T-helper 9 cell (primary cell): ENCODE measurements around the gene MAFG.
"Not testable (repeated sequence)": the region's sequence is repeated elsewhere in the genome, so short reads cannot be mapped to it uniquely, and the experiment has no call there.

Experiments used
- DNase-seq: peaks from one replicate; pipeline ENCODE4 v3.0.0-alpha.2; 2020

The MAFG gene

DNA sequence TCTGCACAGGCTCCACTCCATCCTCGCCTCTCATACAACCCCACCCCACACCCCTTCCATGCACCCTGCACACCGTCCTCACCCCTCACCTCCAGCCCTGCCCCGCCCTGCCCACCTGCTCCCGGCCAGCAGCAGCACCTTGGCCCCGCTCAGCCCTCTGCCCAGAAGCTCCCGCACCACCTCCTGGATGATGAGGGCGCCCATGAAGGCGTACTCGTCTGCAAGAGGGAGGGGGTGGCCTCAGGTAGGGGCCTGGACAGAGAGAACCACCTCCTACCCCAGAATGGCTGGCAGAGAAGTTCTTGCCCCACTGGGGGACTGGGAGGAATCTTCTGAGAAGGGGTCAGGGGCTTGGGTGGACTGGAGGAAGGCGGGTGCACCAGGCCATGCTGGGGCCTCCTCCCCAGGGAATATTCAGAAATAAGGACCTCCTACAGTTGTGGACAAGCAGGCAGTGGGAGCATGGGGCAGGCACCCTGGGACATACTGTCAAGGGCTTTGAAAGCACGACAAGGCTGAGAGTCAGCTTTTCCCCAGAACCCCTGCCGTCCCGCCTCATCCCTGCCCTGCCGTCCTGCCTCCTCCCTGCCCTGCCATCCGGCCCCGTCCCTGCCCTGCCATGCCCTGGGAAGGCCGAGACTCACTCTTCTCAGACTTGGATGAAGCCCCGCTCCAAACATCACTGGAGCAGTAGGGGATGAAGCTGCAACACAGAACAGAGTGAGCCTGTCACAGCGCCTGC lies 30.3 kb upstream of the MAFG start:
- no peak for DNase-seq

DNA sequence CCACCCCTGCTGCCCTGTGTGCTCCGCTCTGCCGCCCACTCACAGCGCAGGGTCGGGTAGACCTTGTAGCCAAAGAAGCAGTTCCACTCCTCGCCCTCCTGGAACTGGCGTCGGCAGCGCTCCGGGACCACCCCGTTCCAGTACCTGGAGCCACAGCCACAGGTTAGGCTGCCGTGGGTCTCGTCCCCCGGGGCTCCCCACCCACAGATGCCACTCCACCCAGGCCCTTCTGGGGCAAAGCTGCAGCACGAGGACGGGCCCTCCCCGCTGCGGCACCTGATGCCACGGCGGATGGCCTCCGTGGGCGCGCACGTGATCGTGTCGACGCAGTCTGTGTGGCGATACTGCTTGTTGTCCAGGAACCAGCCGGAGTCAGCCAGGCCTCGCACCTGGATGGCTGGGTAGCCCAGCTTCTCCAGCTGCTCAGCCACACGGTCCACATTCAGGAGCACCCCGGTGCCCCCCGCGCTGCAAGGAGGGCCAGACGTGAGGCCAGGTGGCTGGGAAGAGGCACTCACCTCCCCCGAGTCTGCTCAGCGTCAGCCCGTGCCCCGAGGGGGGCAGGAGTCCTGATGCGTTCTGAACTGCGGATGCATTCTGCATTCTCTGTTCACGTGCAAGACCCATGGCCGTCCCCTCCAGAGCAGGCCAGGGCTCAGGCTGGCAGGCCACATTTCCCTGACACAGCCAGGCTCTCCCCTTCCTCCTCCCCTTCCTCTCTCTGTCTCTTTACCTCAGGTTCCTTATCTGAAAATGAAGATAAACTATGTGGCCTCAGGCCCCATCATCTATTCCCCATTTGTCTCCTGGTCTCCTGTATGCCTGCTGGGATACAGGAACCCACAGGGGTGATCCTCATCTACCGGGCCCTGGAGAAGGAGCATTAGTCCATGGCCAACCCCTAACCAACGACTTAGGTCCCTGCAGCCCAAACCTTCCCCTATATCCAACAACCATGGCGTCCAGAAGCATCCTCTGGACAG lies 29.4 kb upstream of the MAFG start:
- DNase-seq = no peak

DNA sequence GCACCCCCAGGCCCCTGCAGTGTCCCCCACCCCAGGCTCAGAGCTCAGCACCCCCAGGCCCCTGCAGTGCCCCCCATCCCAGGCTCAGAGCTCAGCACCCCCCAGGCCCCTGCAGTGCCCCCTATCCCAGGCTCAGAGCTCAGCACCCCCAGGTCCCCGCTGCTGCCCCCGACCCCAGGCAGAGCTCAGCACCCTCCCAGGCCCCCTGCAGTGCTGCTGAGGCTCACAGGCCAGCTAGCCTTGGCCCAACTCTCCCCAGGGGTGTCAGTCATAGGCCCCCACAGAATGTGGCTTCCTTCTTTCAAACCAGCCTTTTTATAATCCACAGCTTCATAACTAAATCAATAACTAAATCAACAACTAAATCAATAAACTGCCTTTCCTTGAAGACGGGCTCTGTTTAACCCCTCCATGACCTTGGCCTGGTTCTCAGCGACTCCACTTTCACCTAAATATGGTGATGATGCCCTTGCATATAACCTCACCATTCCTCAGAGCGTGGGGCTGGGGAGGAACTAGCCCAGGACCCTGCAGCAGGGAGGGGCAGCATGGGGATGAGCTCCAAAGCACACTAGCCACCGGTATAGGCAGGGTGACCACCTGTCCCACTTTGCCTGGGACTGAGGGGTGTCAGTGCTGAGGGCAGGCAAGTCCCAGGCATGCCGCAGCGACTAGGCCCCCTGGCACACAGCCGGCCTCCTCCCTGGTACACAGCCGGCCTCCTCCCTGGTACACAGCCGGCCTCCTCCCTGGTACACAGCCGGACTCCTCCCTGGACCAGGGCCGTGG lies 28.4 kb upstream of the MAFG start:
- DNase-seq = no peak

DNA sequence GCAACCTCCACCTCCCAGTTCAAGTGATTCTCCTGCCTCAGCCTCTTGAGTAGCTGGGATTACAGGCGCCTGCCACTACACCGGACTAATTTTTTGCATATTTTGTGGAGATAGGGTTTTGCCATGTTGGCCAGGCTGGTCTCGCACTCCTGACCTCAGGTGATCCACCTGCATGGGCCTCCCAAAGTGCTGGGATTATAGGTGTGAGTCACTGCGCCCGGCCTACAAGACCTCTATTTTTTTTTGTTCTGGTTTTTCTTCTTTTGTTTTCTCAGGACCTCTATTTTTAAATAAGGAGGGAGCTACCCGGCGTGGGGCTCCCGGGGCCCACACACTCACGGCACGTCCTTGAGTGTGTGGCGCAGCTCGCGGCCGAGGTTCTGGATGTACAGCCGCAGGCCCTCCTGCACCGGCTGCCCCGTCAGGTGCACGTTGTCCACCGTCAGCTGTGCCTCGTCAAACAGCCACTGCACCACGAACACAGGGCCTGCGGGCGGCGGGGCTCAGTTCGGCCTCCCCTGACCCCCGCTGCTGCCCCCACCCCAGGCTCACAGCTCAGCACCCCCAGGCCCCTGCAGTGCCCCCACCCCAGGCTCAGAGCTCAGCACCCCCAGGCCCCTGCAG lies 27.6 kb upstream of the MAFG start:
- no peak for DNase-seq

DNA sequence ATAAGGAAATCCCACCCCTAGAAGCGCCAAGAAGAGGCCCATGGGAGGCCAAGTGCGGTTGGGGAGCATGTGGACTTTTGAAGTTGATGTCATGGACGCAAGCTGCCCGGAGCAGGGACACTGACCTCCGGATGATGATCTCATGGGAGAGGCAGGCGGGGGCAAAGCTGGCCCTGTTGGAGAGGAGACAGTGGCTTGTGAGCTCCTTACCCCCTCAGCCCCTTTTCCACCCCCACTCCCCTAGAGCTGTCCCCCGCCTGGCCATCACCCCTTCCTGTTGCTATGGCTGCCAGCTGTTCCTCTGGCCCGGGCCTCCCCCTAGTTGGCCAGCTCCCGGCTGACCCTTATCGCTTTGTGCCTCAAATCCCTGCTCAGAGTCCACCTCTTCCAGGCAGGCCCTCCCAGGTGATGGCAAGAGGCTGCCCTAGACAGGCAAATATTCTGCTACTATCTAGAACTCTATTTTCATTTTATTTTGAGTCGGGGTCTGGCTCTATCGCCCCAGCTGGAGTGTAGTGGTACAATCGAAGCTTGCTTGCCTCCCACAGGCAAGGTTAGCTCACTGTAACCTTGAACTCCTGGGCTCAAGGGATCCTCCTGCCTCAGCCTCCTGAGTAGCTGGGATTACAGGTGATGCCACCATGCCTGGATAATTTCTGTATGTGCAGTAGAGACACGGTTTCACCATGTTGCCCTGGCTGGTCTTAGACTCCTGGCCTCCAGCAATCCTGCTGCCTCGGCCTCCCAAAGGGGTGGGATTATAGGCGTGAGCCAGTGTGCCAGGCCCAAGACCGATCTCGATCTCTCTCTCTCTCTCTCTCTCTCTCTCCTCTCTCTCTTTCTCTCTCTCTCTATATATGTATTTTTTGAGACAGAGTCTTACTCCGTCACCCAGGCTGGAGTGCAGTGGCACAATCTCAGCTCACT lies 26.9 kb upstream of the MAFG start:
- DNase-seq = no peak

DNA sequence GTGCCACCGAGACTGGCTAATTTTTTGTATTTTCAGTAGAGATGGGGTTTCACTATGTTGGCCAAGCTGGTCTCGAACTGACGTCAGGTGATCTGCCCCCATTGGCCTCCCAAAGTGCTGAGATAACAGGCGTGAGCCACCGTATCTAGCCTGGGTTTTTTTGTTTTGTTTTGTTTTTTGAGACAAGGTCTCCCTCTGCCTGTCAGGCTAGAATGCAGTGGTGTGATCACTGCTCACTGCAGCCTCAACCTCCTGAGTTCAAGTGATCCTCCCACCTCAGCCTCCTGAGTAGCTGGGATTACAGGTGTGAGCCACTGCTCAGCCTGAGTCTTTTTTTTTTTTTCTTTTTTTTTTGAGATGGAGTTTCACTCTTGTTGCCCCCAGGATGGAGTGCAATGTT lies 25.9 kb upstream of the MAFG start:
- DNase-seq = not testable (repeated sequence)

DNA sequence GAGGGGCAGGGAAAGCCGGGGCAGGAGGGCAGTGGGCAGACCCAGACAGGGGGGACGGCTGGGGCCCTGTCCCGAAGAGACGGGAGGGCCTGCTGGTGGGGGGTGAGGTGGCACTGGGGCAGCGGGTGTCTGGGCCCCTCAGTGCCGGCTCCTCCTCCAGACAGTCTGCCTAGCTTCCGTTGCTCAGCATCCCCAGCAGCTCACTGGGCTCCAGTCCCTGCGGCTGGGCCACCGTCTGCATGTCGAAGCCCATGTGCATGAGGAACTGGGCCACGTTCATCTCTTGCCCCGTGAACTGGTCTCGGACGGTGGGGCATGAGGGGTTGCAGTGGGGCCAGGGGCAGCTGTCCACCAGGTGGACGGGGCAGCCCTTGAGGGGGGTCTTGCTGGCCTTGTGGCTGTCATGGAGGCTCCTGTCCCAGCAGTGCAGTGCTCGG lies 25.3 kb upstream of the MAFG start:
- no peak for DNase-seq

DNA sequence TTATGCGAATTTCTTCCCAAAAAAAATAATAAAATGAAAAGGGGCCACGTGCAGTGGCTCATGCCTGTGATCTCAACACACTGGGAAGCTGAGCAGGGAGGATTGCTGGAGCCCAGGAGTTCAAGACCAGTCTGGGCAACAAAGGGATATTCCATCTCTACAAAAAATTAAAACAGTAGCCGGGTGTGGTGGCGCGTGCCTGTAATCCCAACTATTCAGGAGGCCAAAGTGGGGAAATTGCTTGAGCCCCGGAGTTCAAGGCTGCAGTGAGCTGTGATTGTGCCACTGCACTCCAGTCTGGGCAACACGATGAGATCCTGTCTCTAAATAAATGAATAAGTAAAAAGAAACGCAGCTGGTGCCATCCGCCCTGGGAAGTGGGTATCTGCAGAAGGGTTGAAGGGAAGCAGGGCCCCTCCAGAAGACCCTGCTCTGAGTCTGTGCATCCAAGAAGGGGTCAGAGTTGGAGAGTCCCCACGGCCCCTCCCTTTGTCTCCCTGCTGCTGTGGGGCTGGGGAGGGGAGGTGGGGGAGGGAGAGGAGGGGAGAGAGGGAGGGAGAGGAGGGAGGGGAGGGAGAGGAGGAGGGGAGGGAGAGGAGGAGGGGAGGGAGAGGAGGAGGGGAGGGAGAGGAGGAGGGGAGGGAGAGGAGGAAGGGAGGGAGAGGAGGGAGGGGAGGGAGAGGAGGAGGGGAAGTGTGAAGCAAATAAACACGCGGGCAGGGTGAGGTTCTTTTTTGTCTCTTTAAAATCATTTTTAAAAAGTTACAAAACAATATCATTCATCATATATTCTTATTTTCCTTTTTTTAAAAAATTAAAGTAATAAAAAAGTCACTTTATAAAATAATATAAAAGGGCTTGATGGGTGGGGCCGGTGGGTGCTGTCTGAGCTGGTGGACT lies 24.5 kb upstream of the MAFG start:
- no peak for DNase-seq

DNA sequence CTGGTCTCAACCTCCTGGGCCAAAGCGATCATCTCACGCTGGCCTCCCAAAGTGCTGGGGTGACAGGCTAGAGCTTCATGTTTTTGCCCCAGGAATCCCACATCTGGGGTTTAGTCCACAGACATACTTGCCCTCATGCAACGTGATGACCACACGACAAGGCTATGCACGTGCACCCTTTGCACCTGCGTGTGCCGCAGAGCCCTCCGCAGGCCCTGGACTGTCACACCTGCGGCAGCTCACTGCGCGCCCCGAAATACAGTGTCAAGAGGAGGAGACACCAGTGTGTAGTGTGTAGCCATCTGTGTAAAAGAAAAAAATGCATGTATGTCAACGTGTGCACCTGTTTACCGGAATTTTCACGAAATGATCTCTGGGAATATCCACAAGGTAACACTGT lies 23.0 kb upstream of the MAFG start:
- DNase-seq = no peak

DNA sequence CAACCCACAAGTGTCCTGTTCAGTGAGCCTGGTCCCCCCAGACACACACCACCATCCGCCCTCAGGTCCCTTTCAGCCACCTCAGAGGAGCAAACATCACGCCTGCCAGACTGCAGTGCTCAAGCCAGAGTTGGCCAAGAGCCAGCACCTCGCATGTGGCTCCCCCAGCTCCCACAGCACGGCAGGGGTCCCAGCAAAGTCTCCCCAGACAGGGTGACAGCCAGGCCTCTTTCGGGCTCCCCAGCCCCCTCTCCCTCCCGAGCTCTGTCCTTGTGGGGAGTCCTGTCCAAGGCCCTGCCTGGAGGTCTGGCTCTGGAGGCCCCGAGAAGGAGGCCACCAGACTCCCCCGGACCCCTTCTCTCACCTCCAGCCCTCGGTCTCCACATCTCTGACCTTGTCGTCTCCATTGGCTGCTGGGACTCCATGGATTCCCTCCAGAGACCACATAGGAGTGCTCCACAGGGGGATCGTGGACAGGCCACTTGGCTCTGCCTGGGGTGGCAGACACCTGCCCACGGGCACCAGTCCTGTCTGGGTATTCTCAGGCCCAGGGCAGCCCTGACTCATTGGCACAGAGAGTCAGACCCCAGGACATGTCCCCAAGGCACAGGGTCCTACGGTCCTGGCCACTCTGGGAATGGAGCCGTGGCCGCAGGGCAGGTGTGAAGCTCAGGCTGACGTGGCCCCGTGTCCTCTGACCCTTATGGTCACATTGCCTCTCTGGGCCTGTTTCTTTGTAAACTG lies 21.3 kb upstream of the MAFG start:
- DNase-seq = no peak

DNA sequence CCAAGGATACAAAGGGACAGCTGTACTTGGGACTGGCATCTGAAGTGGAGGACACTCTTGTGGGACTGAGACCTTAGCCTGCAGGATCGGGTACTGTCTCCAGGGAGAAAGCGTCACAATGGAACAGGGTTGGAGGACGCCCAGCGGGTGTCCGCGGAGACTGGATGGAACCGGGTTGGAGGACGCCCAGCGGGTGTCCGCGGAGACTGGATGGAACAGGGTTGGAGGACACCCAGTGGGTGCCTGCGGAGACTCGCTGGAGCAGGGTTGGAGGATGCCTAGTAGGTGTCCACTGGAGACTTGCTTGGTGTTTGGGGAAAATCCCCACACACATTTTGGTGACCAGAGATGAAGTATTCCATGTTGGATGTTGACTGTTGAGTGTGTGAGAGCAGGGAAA lies 19.7 kb upstream of the MAFG start, which contains the start of gene MYADML2:
Gene MYADML2, minus strand, starts transcription at position 45 of the 400 bp plus-strand sequence. CDS start 5,492 bp downstream, outside the sequence.
- DNase-seq = no peak

DNA sequence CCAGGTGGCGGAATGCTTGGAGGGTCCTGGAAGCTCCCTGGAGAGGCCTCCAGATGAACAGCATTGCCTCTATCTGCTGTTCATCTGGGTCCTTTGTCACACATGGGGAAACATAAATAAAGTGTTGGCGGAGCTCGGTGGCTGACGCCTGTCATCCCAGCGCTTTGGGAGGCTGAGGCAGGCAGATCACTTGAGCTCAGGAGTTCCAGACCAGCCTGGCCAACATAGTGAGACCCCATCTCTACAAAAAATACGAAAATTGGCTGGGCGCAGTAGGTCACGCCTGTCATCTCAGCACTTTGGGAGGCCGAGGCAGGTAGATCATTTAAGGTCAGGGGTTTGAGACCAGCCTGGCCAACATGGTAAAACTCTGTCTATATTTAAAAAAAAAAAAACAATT lies 17.3 kb upstream of the MAFG start:
- DNase-seq = no peak

DNA sequence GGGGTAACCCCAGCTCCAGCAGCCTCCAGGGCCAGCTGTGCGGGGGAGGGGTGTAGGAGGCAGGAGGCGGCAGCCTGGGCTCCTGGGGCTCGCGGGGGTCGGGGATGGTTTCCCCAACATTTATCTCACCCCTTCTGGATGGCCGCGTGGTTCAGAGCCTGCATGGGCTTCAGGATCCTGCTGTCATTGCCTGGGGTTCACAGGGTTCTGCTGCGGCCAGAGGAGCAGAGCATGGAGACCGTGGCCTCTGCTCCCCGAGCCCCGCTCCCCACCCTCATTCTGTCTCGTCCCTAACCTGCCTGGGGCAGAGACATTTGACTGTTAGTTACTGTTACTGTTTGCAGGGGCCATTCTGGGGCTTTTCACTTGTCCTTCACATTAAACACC lies 14.6 kb upstream of the MAFG start:
- no peak for DNase-seq

DNA sequence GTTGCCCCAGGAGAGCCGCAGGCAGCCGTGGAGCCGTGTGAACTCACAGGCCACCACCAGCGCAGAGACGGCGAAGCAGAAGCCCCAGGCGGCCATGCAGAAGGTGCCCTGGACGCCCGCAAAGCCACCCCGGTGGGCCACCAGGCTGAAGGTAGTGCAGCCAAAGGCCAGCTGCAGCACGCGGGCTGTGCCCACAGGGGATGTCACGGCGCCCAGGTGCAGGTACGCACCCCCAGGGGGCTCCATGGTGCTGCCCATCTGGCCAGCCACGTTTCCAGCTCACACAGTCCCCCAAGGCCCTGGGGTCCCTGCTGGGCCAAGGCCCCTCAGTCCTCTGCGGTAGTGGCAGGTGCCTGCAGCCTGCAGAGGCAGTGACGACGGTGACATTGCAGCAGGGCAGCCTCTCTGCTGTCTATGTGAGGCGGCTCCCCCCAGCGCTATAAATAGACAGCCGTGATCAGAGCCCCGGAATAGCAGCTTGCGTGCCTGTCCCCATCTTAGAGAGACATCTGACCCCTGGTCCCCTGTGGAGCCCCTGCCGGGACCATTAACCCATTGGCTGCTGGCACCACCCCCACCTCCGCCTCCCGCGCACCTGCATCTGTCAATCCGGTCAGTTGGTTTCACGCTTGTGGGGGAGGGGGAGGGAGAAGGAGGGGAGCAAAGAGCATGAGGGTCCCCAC lies 14.1 kb upstream of the MAFG start:
- DNase-seq = no peak

DNA sequence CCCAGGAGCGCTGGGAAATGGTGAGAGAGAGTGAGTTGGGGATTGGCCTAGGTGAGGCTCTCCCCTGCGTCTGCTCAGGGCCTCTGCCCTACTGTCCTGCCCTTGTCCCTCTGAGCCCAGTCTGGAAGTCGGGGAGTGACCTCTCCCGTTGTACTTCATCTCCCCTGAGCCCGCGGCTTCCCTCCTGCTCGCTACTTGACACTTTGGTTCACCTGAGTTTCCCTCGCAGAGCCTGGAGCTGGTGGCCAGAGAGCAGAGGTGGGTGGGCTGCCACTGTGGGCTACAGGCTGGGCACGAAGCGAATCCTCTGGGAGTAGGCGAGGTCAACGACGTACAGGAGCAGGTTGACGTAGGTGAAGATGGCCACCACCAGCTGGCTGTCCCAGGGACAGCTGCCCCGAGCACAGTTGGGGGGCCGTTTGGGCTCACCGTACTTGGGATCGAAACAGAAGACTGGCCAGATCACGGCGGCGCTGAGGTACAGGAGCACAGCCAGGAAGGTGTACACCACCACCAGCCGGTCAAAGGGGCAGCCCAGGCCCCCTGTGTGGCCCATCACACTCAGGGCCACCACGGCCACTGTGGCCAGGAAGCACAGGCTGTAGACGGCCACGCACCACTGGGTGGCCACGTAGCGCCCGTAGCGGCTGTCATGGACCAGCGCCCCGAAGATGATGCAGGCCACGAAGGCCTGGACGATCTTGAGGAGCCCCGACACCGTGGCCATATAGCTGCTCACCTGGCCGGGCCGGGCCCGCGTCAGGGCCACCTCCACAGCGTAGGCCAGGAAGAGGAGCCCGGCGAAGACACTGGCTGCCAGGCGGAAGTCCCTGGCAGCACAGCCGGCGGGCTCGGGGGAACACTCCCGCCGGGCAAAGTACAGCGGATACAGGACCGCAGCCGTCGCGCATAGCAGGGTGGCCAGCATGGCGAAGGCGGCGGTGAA lies 13.3 kb upstream of the MAFG start:
- no peak for DNase-seq

DNA sequence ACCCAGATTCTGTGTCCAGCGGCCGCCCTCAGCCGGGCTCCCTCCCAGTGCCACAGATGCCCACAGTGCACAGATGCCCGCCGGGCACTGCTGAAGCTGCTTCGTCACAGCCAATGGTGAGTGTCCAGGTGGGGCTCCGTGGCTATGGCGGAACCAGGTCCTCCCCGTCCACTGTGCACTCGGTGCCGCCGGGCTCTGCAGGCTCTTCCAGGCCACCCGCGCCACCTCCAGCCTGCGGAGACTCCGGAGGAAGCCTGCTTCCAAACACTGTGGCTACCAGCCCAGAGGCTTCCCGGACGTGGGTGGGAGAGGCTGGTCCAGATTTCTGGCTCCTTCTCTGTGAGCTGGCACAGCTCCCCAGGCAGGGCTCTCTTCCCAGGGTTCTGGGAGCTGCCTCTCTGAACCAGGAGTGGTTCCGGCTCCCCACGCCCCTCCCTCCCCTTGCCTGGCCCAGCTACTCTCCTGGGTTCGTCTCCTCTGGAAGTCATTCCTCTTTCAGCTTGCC lies 12.4 kb upstream of the MAFG start:
- DNase-seq = no peak

DNA sequence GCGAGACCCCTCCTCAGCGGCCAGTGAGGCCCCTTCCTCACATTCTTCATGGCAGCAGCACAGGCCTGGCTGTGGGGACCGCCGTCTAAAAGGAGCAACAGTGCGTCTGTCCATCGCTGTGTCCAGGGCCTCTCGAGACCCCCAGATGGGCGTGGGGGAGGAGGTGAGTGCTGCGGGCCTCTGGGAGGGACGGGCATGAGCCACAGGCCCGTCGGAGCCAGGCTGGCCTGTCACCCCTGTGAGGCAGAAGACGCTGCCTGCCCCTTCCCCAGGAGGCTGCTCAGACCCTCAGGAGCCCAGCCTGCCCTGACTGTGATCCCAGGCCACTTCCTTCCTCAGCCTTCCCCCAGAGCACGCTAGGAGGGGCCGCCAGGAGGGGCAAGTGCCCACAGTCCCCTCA lies 11.7 kb upstream of the MAFG start:
- DNase-seq = no peak

DNA sequence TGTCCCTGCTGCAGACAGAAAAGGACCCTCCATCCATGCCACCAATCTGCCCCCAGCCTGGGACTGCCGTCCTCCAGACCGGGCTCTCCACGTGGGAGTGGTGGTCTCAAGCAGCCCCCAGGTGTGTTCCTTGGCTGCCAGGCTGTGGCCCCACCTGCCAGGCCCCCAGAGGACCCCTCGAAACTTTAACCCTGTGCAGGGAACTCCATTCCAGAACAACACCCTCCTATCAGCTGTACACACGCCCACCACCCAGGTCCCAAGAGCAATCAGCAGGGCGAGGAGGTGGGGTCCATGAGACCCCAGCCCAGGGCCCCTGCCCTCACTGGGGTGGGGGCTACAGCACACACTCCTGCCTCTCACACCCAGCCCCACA lies 8.2 kb upstream of the MAFG start:
- DNase-seq = no peak
